Tibial artery (tissue), 4 donors: Measurements from ENCODE around the gene MOB3A.

Experiments
- DNase-seq, 2 donors: peaks; one replicate each; pipeline ENCODE4 v3.0.0-alpha.2; 2019
- H3K27ac ChIP-seq, 2 donors: fragments of 200-600 bp; sonication (generic) in 1 of 2; 1 replicate in 1 of 2; 2 replicates in 1 of 2; pipeline ENCODE4 v1.5.1; 2018 to 2019; ENCODE audit warnings: mild to moderate bottlenecking in 1 of 2
- H3K27me3 ChIP-seq, 2 donors: fragments of 200-600 bp; sonication (generic) in 1 of 2; one replicate each; pipeline versions ENCODE4 v1.5.1 to v1.6.0; 2016 to 2019
- H3K36me3 ChIP-seq, 3 donors: fragments of 200-600 bp; sonication (generic) in 2 of 3; one replicate each; pipeline ENCODE4 v1.5.1; 2016 to 2019; ENCODE audit warnings: mild to moderate bottlenecking in 2 of 3
- H3K4me1 ChIP-seq, 4 donors: fragments of 200-600 bp; sonication (generic) in 2 of 4; 1 replicate in 3 of 4; 2 replicates in 1 of 4; pipeline ENCODE4 v1.5.1; 2016 to 2019
- H3K4me3 ChIP-seq, 2 donors: fragments of 200-600 bp; sonication (generic) in 1 of 2; 1 replicate in 1 of 2; 2 replicates in 1 of 2; pipeline ENCODE4 v1.5.1; 2018 to 2019; ENCODE audit warnings: mild to moderate bottlenecking in 2 of 2
- H3K9me3 ChIP-seq, 3 donors: fragments of 200-600 bp; sonication (generic) in 1 of 3; one replicate each; pipeline ENCODE4 v1.5.1; 2016 to 2019
- CTCF ChIP-seq, 2 experiments: fragments of 200-600 bp in 1 of 2; fragments of 450-650 bp in 1 of 2; IDR thresholded peaks; one replicate each; pipeline ENCODE4 v1.5.1; 2017 to 2019; ENCODE audit warnings: antibody characterized with exemption in 2 of 2, mild to moderate bottlenecking in 1 of 2, moderate library complexity in 1 of 2
- intact Hi-C: fragments of 100-400 bp; cut with DNase I; formaldehyde crosslinking; loops from one replicate; pipeline ENCODE4 v1.15.0; 2023; ENCODE audit warnings: low total_unique reads

MOB3A gene

GRCh38 chr19:2110822-2111221, 14.7 kb upstream of the MOB3A start:
- no peak for DNase-seq
- Histone ChIP-seq H3K9me3 (no peaks in the 10 kb centered on the region), H3K27ac (no peak overlapping the region), H3K36me3 (peaks cover 90 to 100% (median 98%) of the 10 kb centered on the region in 3 donors), H3K4me3 (no peak overlapping the region), H3K4me1 (no peaks in the 10 kb centered on the region), H3K27me3 (no peaks in the 10 kb centered on the region)
- TF ChIP-seq CTCF (IDR thresholded peaks at IDR 0.05): no peak
- intact Hi-C loops: loop anchor here (5.0 kb wide), 1 partner anchor 36 kb away; no protein-coding TSS in a partner anchor

GRCh38 chr19:2109046-2109864, 13.1 kb upstream of the MOB3A start:
- H3K4me3 ChIP-seq: no peak overlapping the region
- no peak overlapping the region for H3K27ac ChIP-seq
- no peaks in the 10 kb centered on the region for H3K27me3 ChIP-seq
- H3K4me1 ChIP-seq: no peaks in the 10 kb centered on the region
- TF ChIP-seq CTCF (IDR thresholded peaks at IDR 0.05): no peak
- H3K36me3 ChIP-seq: peaks cover 78 to 98% (median 94%) of the 10 kb centered on the region in 3 donors
- no peaks in the 10 kb centered on the region for H3K9me3 ChIP-seq
- DNase-seq: no peak
- intact Hi-C loops: no loop called here

GRCh38 chr19:2108251-2109016, 12.3 kb upstream of the MOB3A start:
- Histone ChIP-seq H3K27me3 (no peaks in the 10 kb centered on the region), H3K27ac (no peak overlapping the region), H3K36me3 (peaks cover 71 to 92% (median 85%) of the 10 kb centered on the region in 3 donors), H3K4me3 (no peak overlapping the region), H3K9me3 (no peaks in the 10 kb centered on the region), H3K4me1 (no peaks in the 10 kb centered on the region)
- no peak for TF ChIP-seq CTCF (IDR thresholded peaks at IDR 0.05)
- intact Hi-C loops: no loop called here
- DNase-seq: no peak

GRCh38 chr19:2103045-2103707, 7.0 kb upstream of the MOB3A start:
- Histone ChIP-seq H3K27ac (no peak overlapping the region), H3K4me1 (no peaks in the 10 kb centered on the region), H3K4me3 (no peak overlapping the region), H3K27me3 (no peaks in the 10 kb centered on the region), H3K9me3 (no peaks in the 10 kb centered on the region), H3K36me3 (peaks cover 30 to 85% (median 64%) of the 10 kb centered on the region in 3 donors)
- TF ChIP-seq CTCF (IDR thresholded peaks at IDR 0.05): no peak
- no peak for DNase-seq
- intact Hi-C loops: no loop called here

GRCh38 chr19:2101417-2102335, 5.5 kb upstream of the MOB3A start:
- Histone ChIP-seq H3K9me3 (no peaks in the 10 kb centered on the region), H3K27me3 (no peaks in the 10 kb centered on the region), H3K27ac (no peak overlapping the region), H3K36me3 (peaks cover 23 to 70% (median 50%) of the 10 kb centered on the region in 3 donors), H3K4me1 (peaks cover 4 to 12% (median 10%) of the 10 kb centered on the region in 4 donors), H3K4me3 (no peak overlapping the region)
- DNase-seq: no peak
- no peak for TF ChIP-seq CTCF (IDR thresholded peaks at IDR 0.05)
- intact Hi-C loops: no loop called here
